Mesothelial cell of epicardium (in vitro differentiated cells): Measurements from ENCODE around the gene ADORA2A. TPM values are rescaled to one million over a fixed set of nuclear protein-coding genes. Genes with fewer than 3 reads are reported as not detected.

Experiments
- DNase-seq, 2 experiments: peaks; one replicate each; pipeline ENCODE4 v3.0.0; 2021; ENCODE audit warnings: low spot score in 2 of 2; ENCODE audit not compliant: unreplicated experiment in 2 of 2
- H3K27ac Mint-ChIP-seq: 2 replicates; pipeline ENCODE4 v1.8.0; 2021; ENCODE audit warnings: mixed read lengths
- H3K27me3 Mint-ChIP-seq: 2 replicates; pipeline ENCODE4 v1.8.0; 2021; ENCODE audit warnings: low read depth, mixed read lengths
- H3K36me3 Mint-ChIP-seq: 2 replicates; pipeline ENCODE4 v1.8.0; 2021; ENCODE audit warnings: mixed read lengths
- H3K4me1 Mint-ChIP-seq: 2 replicates; pipeline ENCODE4 v1.8.0; 2021; ENCODE audit warnings: mixed read lengths
- H3K4me3 Mint-ChIP-seq: 2 replicates; pipeline ENCODE4 v1.8.0; 2021; ENCODE audit warnings: mild to moderate bottlenecking, moderate library complexity, mixed read lengths
- H3K9me3 Mint-ChIP-seq: 2 replicates; pipeline ENCODE4 v1.8.0; 2021; ENCODE audit warnings: mixed read lengths
- CTCF ChIP-seq: fragments of 200-600 bp; sonication (generic); IDR thresholded peaks from one replicate; pipeline ENCODE4 v1.5.0; 2021; ENCODE audit warnings: antibody characterized with exemption; ENCODE audit not compliant: unreplicated experiment
- total RNA-seq: library from RNA; stranded (reverse); gene quantifications from 3 replicates; pipeline ENCODE4 v1.2.1, GENCODE V29; 2021

Gene ADORA2A
- total RNA-seq, 1 donor from 2014 or later = 10.8 TPM

- Mint-ChIP-seq H3K9me3 (no peaks in the 10 kb centered on the region), H3K36me3 (peaks cover 15% of the 10 kb centered on the region), H3K27me3 (no peaks in the 10 kb centered on the region), H3K4me3 (no peak overlapping the region), H3K4me1 (peaks cover 4% of the 10 kb centered on the region), H3K27ac (no peak overlapping the region)
- no peak for TF ChIP-seq CTCF
- no peak for DNase-seq
These were observed 14.1 kb upstream of the ADORA2A start for GRCh38 chr22:24413271-24413670.

GRCh38 chr22:24413736-24414385 lies 13.5 kb upstream of the ADORA2A start:
- Mint-ChIP-seq H3K9me3 (no peaks in the 10 kb centered on the region), H3K27ac (no peak overlapping the region), H3K27me3 (no peaks in the 10 kb centered on the region), H3K4me3 (no peak overlapping the region), H3K4me1 (no peaks in the 10 kb centered on the region), H3K36me3 (peaks cover 15% of the 10 kb centered on the region)
- TF ChIP-seq CTCF = no peak
- no peak for DNase-seq

- DNase-seq = no peak
- no peak overlapping the region for H3K27ac Mint-ChIP-seq
- peaks cover 15% of the 10 kb centered on the region for H3K36me3 Mint-ChIP-seq
- H3K4me3 Mint-ChIP-seq = no peak overlapping the region
- H3K4me1 Mint-ChIP-seq = no peaks in the 10 kb centered on the region
- no peaks in the 10 kb centered on the region for H3K27me3 Mint-ChIP-seq
- TF ChIP-seq CTCF = no peak
- no peaks in the 10 kb centered on the region for H3K9me3 Mint-ChIP-seq
These were observed 12.9 kb upstream of the ADORA2A start for GRCh38 chr22:24414523-24414922.

GRCh38 chr22:24414984-24415945 lies 12.1 kb upstream of the ADORA2A start:
- no peak overlapping the region for H3K27ac Mint-ChIP-seq
- no peak for TF ChIP-seq CTCF
- H3K27me3 Mint-ChIP-seq = no peaks in the 10 kb centered on the region
- H3K36me3 Mint-ChIP-seq = peaks cover 15% of the 10 kb centered on the region
- no peaks in the 10 kb centered on the region for H3K4me1 Mint-ChIP-seq
- no peak overlapping the region for H3K4me3 Mint-ChIP-seq
- no peaks in the 10 kb centered on the region for H3K9me3 Mint-ChIP-seq
- no peak for DNase-seq

GRCh38 chr22:24416095-24416494 lies 11.3 kb upstream of the ADORA2A start:
- H3K4me1 Mint-ChIP-seq = no peaks in the 10 kb centered on the region
- no peak overlapping the region for H3K4me3 Mint-ChIP-seq
- no peak overlapping the region for H3K27ac Mint-ChIP-seq
- H3K36me3 Mint-ChIP-seq = peaks cover 12% of the 10 kb centered on the region
- no peak for TF ChIP-seq CTCF
- H3K27me3 Mint-ChIP-seq = no peaks in the 10 kb centered on the region
- no peak for DNase-seq
- no peaks in the 10 kb centered on the region for H3K9me3 Mint-ChIP-seq
